Central memory CD4-positive, alpha-beta T cell (primary cell): ENCODE data around the gene EHD3.

Source experiments
- DNase-seq: peaks from one replicate; pipeline ENCODE4 v3.0.0; 2022
- total RNA-seq, 3 experiments: gene quantifications; one replicate each; lab custom pipeline; 2026; lab: John Stamatoyannopoulos, UW

Gene EHD3
- 7.9 to 8.4 (median 8.1) reads per million in 3 experiments for total RNA-seq

GRCh38 chr2:31233741-31234682 lies at the start of gene EHD3:
TSS of gene EHD3 (plus strand) at chr2:31234152. CDS start at chr2:31234622, 470 bp downstream.
- peak; percentile 64 for DNase-seq

GRCh38 chr2:31187166-31187565 lies 46.8 kb upstream of the EHD3 start:
- no peak for DNase-seq

GRCh38 chr2:31188131-31188530 lies 45.8 kb upstream of the EHD3 start:
- no peak for DNase-seq

DNA sequence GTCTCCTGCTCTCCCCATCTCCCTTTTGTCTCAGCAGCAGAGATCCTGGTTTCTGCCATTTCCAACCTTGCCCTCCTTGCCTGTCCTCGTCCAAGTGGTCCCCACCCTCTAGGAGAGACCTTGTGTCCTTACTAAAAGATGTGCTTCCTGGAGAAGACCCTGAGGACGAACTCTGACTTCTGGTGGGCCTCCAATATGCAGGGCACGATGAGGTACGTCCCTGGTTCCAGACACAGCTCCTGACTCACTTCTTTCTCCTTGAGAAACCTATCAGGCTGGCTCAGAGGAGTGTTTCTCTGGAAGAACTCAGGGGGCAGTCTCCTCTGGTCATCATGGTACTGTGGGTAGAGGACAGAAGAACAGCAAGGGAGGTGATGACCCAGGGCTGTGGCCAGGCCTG lies 44.8 kb upstream of the EHD3 start:
- DNase-seq, result no peak

- no peak for DNase-seq
These were observed 43.8 kb upstream of the EHD3 start for GRCh38 chr2:31190188-31190587.

DNA sequence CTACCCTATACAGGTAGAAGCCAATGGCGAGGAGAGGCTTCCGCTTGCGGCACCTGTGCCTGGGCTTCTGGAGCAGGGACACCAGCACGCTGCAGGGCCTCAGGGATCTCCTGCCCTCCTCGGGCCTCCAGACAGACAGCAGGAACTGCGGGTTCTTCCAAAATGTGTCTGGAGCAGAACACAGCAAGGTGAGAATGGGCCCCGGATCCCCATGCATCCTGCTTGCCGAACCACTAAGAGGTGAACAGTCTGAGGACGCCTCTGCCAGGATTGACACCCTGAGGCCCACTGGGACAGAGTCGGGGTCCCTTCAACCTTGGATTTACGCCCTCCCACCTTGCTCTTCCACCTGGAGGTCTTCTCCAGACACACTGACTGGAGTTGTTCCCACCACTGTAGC lies 42.0 kb upstream of the EHD3 start:
- DNase-seq, result no peak

DNA sequence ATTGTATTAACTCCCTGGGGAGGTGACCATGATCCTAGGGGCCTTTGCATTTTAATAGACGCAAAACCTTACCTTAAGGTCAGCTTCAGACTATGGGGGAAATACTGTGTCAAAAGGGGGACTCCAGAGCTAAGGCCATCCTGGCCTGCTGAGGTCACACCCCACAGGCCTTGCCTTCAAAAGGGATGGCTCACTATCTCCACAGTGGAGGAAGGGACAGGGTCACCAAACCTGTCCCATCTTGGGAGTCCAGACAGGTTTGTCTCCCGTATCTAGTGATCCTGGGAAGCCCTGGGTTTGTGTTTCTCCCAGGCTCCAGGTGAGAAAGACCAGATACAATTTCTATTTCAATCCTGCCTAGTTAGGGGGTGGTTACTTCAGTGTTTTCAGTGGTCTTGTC lies 41.6 kb upstream of the EHD3 start:
- DNase-seq, result no peak

GRCh38 chr2:31192851-31193392 lies 41.0 kb upstream of the EHD3 start:
- DNase-seq, result no peak

DNA sequence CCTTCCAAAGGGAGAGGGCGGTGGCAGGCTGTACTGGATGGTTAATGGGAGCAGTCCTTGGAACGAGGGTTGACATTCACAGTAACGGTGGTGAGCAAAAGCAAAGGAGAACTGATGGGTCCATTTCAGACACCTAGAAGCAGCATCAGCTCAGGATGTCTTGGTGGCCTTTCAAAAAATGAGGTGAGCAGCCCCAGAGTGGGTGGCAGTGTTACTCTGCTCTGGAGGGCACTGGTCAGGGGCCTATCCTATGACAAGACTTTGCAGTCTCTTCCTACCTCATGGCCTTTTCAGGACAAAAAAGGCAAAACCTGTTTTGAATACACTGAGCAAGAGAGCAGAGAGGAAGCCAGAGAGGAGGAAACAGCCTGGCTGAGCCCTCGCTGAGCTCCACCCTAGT lies 40.1 kb upstream of the EHD3 start:
- no peak for DNase-seq

DNA sequence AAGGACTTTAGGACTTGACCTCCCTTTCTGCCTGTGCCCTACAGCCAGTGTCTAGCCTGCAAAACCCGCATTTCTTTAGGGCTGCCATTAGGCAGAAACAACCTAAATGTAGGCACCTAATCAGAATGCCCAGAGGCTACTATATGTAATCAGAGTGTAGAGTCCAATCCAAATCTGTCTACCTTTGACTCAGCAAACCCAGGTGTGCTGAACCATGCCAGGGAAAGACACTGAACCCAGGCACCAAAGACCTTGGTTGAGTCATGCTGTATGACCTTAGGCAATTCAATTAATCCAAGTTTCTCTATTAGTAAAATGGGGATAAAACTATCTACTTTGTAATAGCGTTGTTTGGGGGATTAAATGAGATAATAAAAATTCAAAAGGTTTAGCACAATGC lies 37.3 kb upstream of the EHD3 start:
- no peak for DNase-seq

GRCh38 chr2:31197166-31197565 lies 36.8 kb upstream of the EHD3 start:
- DNase-seq, result no peak

GRCh38 chr2:31197669-31198068 lies 36.3 kb upstream of the EHD3 start:
- no peak for DNase-seq

DNA sequence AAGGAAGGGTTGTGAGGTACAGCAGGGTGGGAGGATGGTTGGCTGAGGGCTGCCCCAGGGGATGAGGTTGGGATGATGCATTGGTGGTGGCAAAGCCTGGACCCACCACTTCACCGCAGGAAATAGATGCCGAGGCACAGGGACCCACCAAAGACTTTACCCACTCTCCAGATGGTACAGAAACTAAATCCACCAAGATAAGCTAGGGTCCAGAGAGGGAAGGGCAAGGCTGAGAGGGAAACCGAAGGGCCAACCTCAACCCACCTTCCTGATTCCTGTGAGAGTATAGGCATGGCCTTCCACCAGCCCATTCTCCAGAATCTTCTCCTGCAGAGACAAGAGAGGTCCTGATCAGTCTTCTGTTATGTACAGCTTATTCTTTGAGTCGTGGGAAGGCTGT lies 34.7 kb upstream of the EHD3 start:
- no peak for DNase-seq

DNA sequence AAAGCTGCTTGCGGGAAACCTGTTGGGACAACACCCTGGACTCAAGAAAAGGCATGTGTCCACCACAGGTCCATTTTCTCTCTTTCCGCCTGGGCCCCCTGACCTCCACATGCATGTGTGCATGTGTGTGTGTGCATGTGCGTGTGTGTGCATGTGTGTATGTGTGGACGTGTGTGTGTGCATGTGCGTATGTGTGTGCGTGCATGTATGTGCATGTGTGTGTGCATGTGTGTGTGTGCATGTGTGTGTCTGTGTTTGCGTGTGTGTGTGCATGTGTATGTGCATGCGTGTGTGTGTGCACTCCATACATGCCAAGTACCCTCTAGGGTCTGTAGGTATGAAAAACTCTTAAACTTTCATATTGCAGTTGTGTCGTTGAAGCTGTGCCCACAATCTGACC lies 33.0 kb upstream of the EHD3 start:
- DNase-seq, result no peak

DNA sequence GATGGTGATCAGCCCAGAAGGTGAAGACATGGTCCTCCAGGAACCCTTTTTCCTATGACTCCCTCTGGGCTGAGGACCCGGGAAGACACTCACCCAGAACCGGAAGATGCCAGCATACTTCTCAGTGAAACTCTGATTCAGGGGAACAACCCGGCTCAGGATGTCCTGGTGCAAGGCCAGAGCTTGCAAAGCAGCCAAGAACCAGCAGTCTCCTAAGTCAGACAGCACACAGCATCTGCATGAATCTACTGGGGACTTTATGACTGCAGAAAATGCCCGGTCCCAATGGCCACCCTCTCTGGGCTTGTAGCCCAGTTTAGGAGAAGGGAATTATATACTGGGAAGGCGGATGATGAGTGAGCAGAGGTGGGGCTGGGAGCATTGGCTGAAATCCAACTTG lies 31.9 kb upstream of the EHD3 start:
- no peak for DNase-seq

DNA sequence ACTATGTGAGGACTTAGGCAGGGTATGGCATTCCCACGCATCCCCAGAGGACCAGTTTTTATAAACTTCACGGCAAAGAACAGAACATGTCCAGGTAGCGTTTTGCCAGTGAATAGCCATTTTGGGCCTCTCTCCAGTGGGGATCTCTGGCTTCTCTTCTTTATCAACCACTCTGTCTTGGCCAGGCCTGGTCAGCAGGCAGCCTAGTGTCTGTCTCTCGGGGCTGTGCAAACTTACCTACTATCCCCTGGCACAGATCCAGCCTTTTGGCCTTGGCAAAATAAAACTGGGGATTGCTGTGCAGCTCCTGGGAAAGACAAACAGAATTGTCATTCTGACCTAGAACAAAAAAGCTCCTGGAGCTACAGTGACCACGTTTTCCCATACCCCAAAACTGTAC lies 31.1 kb upstream of the EHD3 start:
- DNase-seq, result no peak

GRCh38 chr2:31203916-31204315 lies 30.0 kb upstream of the EHD3 start:
- DNase-seq, result no peak

- no peak for DNase-seq
These were observed 29.2 kb upstream of the EHD3 start for GRCh38 chr2:31204783-31205182.

DNA sequence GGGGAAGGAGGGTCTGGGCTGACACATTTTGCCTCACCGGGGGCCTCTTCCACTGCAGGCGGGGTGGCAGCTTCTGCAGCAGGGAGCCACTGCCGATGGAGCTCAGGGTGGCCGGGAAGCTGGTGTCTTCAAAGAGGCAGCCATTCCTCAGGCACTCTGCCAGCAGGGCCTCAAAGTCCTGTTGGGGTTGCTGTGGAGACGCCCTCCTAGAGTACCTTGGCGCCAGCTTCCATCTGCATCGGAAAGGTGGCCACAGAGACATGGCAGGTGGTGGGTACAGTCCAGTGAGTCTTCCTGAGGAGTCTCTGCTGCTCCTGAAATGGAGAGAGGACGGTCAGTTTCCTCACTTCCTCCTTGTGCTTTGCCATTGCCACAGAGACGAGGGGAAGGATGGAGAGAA lies 28.8 kb upstream of the EHD3 start:
- DNase-seq, result no peak

GRCh38 chr2:31205613-31206012 lies 28.3 kb upstream of the EHD3 start:
- DNase-seq, result no peak

- DNase-seq, result no peak
These were observed 26.2 kb upstream of the EHD3 start for GRCh38 chr2:31207790-31208189.

DNA sequence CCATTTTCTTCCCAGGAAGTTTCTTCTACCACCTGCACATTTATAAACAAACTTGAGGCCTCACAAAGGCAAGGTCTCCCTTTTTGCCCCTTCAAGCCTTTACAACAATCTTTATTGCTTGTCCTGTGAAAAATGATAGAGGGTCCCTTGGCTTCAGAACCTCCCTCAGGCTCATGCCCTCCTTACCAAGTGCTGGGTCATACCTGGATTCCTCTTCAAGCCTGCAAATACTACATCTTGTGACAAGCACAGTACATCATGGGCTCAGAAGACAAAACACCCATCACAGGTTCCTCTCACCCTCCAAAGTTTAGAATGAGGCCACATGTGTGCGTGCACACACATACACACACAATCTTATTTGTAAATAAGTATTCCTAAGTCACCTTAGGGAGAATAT lies 25.7 kb upstream of the EHD3 start:
- DNase-seq, result no peak

GRCh38 chr2:31212659-31213600 lies 21.0 kb upstream of the EHD3 start:
- no peak for DNase-seq
